Measurements from ENCODE around the gene SPATA2L. TPM values are rescaled to one million over a fixed set of nuclear protein-coding genes. Genes with fewer than 3 reads are reported as not detected.

The SPATA2L gene
- total RNA-seq, 1 experiment from 2014 or later = 10.9 TPM

DNA sequence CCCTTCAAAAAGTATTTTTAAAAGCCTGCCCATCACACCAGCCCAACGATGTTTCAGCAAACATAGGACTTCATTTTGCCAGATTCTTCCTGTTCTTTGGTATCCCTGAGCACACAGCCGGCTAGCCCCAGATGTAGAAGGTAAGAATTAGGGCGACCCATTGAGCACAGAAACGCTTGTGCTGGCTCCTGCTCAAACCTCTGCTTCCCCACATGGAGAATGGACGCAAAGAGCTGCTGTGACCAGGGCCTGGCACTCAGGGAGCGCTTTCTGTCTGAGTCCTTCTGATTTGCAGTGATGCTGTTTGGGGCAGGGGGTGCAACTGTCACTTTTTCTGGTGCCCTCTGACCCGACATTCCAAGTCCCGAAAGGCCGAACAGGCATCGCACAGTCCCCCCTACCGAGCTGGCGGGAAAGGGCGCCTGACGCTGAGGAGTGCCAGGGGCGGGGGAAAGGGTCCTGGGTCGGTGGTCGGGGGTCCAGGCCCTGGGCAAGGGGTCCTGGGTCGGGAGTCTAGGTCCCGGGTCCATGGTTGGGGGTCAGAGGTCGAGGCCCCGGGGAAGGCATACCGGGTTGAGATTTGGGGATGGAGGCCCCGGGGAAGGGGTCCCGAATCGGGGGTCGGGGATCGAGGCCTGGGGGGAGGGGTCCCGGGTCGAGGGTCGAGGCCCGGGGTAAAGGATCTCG lies 44.9 kb downstream of the SPATA2L start:
- no peak for DNase-seq (ENCODE audit: low read depth)

DNA sequence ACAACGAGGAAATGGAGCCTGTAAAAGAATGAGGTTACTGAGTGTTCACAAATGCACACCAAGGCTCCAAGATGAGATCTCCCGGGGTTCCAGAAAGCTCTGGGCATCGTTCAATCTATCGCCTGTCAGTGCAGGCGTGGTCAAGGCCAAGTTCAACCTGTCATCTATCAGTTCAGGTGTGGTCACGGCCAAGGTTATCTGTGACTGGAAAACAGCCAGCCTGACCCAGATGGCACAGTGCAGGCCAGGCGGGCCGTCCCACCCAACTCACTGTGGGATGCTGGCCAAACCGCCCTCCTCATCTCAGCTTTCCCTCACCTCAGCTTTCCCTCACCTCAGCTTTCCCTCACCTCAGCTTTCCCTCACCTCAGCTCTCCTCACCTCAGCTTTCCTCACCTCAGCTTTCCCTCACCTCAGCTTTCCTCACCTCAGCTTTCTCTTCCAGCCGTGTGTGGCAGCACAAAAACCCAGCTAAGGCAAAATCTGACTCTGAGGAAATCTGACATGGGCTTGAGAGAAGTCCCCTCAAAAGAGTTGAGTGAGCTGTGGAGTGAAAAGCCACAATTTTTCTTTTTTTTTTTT lies 46.4 kb downstream of the SPATA2L start:
- no peak for DNase-seq (ENCODE audit: low read depth)

DNA sequence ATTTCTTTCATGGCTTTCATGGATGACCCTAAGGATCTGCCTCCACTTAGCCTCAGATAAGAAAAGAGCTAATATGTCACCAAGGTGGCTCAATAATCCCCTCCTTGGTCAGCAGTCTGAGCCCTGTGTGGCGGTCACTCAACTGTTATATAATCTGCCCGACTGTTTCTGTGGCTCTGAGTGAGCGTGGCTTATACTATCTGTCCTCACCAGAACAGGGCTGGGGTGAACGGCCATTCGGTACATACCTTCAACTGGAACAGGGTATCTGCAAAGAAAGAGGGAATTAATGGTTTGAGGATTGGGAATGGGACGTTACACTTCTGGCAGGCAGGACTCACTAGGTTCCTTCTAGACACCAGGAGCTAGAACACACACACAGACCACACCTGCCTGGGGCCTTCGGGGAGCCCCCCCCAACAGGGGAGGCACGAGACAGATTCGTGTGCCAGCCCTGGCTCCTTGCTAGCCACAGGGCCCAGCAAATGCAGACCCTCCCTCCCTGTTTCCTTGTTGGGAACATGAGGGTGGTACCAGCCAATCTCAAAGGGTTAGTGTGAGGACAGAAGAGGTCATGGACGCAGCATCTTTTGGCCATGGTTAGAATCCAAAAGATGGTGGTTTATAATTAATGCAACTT lies 47.7 kb downstream of the SPATA2L start:
- no peak for DNase-seq (ENCODE audit: low read depth)

DNA sequence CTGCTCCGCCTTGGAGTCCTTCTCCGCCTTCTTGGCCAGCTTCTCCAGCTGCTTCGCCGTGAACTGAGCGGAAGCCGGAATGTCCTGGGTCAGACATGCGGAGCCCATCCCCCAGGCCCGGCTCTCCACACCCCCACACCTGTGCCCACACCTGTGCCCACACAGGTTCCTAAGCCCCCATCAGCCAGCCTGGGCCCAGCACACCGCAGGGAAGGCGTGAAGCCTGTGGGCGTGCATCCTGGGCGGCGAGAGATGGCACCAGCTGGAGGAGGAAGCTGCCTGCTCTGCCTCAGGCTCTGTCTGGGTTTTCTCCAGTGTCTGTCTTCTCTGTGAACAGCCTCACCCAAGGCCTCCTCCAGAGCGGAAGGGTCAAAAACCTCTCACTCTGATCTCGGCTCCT lies 49.9 kb downstream of the SPATA2L start:
- no peak for DNase-seq (ENCODE audit: low read depth)

DNA sequence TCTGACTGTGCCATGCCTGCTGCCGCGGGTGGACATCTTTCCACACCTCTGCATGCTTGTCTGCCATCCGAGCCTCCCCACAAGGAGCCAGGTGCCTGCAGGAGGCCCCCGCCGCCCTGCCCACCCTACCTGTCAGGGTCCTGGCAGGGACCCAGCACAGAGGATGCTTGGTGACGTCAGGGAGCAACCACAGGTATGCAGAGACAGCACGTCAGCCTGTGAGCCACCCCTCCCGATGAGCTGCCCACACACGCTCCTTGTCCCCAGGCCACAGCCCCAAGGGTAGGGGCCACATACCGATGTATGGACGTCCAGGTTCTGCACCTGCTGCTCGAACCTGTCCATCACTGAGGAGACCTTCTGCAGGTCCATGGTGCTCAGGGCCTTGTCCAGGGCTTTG lies 54.6 kb downstream of the SPATA2L start:
- DNase-seq (ENCODE audit: low read depth) = no peak

Other genes with a start within 250 kb of the SPATA2L start
- gene ANKRD11, start 211.1 kb downstream of the SPATA2L start, total RNA-seq (2014; rRNA removed; shearing (Covaris generic)) = 21.4 and 47.1 TPM in 2 replicates
- gene SPG7, start 193.3 kb downstream of the SPATA2L start, total RNA-seq (2014; rRNA removed; shearing (Covaris generic)) = 69.6 and 77.5 TPM in 2 replicates
- gene RPL13, start 141.0 kb downstream of the SPATA2L start, total RNA-seq (2014; rRNA removed; shearing (Covaris generic)) = 2,167 and 2,261 TPM in 2 replicates
- 0.32 and 3.1 TPM in 2 replicates for gene CPNE7, start 125.9 kb downstream of the SPATA2L start, total RNA-seq (2014; rRNA removed; shearing (Covaris generic))
- 0.79 TPM in 1 of 2 replicates, not detected in the other for gene DPEP1, start 88.1 kb downstream of the SPATA2L start, total RNA-seq (2014; rRNA removed; shearing (Covaris generic))
- gene CHMP1A, start 44.0 kb downstream of the SPATA2L start, total RNA-seq (2014; rRNA removed; shearing (Covaris generic)) = 61.0 and 103 TPM in 2 replicates
- 6.9 and 12.6 TPM in 2 replicates for gene SPATA33, start 43.9 kb downstream of the SPATA2L start, total RNA-seq (2014; rRNA removed; shearing (Covaris generic))
- gene CDK10, start 15.0 kb downstream of the SPATA2L start, total RNA-seq (2014; rRNA removed; shearing (Covaris generic)) = 11.6 and 19.6 TPM in 2 replicates
- 6.6 and 7.0 TPM in 2 replicates for gene VPS9D1, start 19.2 kb upstream of the SPATA2L start, total RNA-seq (2014; rRNA removed; shearing (Covaris generic))
- gene ZNF276, start 19.8 kb upstream of the SPATA2L start, total RNA-seq (2014; rRNA removed; shearing (Covaris generic)) = 3.0 and 6.9 TPM in 2 replicates
- 27.9 and 40.5 TPM in 2 replicates for gene FANCA, start 114.9 kb upstream of the SPATA2L start, total RNA-seq (2014; rRNA removed; shearing (Covaris generic))
- 1.1 and 2.3 TPM in 2 replicates for gene SPIRE2, start 126.8 kb upstream of the SPATA2L start, total RNA-seq (2014; rRNA removed; shearing (Covaris generic))
- 88.3 and 103 TPM in 2 replicates for gene TCF25, start 171.9 kb upstream of the SPATA2L start, total RNA-seq (2014; rRNA removed; shearing (Covaris generic))
- gene MC1R, start 217.2 kb upstream of the SPATA2L start, total RNA-seq (2014; rRNA removed; shearing (Covaris generic)) = 2.1 and 4.0 TPM in 2 replicates
- 172 and 272 TPM in 2 replicates for gene TUBB3, start 221.6 kb upstream of the SPATA2L start, total RNA-seq (2014; rRNA removed; shearing (Covaris generic))
- gene DEF8, start 247.1 kb upstream of the SPATA2L start, total RNA-seq (2014; rRNA removed; shearing (Covaris generic)) = 105 and 117 TPM in 2 replicates